Activated CD8-positive, alpha-beta T cell treated with anti-CD3 and anti-CD28 coated beads for 36 hours (primary cell): Measurements from ENCODE around the gene ZKSCAN1. TPM values are rescaled to one million over a fixed set of nuclear protein-coding genes. Genes with fewer than 3 reads are reported as not detected.
"Not testable (repeated sequence)": the region's sequence is repeated elsewhere in the genome, so short reads cannot be mapped to it uniquely, and the experiment has no call there.

ENCODE experiments used
- ATAC-seq: fragments of 200-7000 bp; cut with Tn5 transposase; one replicate; pipeline ENCODE4 v1.10.0; 2021; ENCODE audit warnings: mild to moderate bottlenecking, moderate library complexity
- CTCF ChIA-PET: fragments of 350-600 bp; sonication (Branson Sonifier 250); formaldehyde crosslinking; loops from one replicate; lab custom pipeline; 2021; ENCODE audit warnings: antibody characterized with exemption; lab: Charles Lee
- POLR2A ChIA-PET: fragments of 350-600 bp; sonication (Branson Sonifier 250); formaldehyde crosslinking; loops from one replicate; lab custom pipeline; 2021; ENCODE audit warnings: antibody characterized with exemption; lab: Charles Lee
- DNase-seq: peaks from one replicate; pipeline ENCODE4 v3.0.0-alpha.2; 2020
- H3K27ac Mint-ChIP-seq: one replicate; pipeline ENCODE4 v1.8.0; 2021; ENCODE audit warnings: mild to moderate bottlenecking, mixed read lengths
- H3K27me3 Mint-ChIP-seq: one replicate; pipeline ENCODE4 v1.8.0; 2021; ENCODE audit warnings: mixed read lengths
- H3K36me3 Mint-ChIP-seq: one replicate; pipeline ENCODE4 v1.8.0; 2021; ENCODE audit warnings: low read depth, mixed read lengths
- H3K4me1 Mint-ChIP-seq: one replicate; pipeline ENCODE4 v1.8.0; 2021; ENCODE audit warnings: low read depth, mixed read lengths
- H3K4me3 Mint-ChIP-seq: one replicate; pipeline ENCODE4 v1.8.0; 2021; ENCODE audit warnings: mild to moderate bottlenecking, moderate library complexity, mixed read lengths
- H3K9me3 Mint-ChIP-seq: one replicate; pipeline ENCODE4 v1.8.0; 2021; ENCODE audit warnings: mixed read lengths
- intact Hi-C: fragments of 100-400 bp; cut with micrococcal nuclease; formaldehyde crosslinking; loops from one replicate; pipeline ENCODE4 v1.10.0; 2022
- total RNA-seq, 2 experiments: library from RNA; stranded (reverse); gene quantifications; one replicate each; pipeline ENCODE4 v1.2.3, GENCODE V29; 2021
- TF ChIP-seq, protein P1 (sequence below): fragments of 200-600 bp; IDR thresholded peaks from one replicate; pipeline ENCODE4 v1.8.0; 2022; ENCODE audit warnings: antibody characterized with exemption, mild to moderate bottlenecking

The ZKSCAN1 gene
- total RNA-seq, 2 experiments from 2014 or later = 41.9 to 47.3 TPM

DNA sequence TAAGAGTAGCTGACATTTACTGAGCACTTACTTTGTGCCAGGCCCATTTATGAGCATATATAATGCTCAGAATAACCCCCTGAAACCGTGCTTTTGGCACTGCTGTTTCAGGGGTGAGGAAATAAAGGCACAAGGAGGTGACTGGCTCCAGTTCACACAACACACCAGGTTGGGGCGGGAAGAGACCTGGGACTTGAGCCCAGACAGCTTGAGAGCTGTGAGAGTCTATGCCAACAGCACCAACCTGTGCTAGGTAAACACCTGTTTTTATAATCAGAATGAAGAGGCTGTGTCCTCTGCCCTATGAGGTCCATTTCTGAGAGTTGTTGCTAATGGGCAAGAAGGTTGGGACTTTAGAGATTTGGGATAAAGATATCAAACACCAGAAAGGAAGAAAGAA lies 30.8 kb upstream of the ZKSCAN1 start:
- no peak overlapping the region for H3K4me3 Mint-ChIP-seq
- intact Hi-C loops = no loop called here
- TF ChIP-seq, protein P1, sequence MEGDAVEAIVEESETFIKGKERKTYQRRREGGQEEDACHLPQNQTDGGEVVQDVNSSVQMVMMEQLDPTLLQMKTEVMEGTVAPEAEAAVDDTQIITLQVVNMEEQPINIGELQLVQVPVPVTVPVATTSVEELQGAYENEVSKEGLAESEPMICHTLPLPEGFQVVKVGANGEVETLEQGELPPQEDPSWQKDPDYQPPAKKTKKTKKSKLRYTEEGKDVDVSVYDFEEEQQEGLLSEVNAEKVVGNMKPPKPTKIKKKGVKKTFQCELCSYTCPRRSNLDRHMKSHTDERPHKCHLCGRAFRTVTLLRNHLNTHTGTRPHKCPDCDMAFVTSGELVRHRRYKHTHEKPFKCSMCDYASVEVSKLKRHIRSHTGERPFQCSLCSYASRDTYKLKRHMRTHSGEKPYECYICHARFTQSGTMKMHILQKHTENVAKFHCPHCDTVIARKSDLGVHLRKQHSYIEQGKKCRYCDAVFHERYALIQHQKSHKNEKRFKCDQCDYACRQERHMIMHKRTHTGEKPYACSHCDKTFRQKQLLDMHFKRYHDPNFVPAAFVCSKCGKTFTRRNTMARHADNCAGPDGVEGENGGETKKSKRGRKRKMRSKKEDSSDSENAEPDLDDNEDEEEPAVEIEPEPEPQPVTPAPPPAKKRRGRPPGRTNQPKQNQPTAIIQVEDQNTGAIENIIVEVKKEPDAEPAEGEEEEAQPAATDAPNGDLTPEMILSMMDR = no peak
- CTCF ChIA-PET = no interaction called here
- DNase-seq = no peak
- H3K36me3 Mint-ChIP-seq = no peaks in the 10 kb centered on the region
- peaks cover 3% of the 10 kb centered on the region for H3K9me3 Mint-ChIP-seq
- POLR2A ChIA-PET = no interaction called here
- H3K27me3 Mint-ChIP-seq = peaks cover 2% of the 10 kb centered on the region
- no peak overlapping the region for H3K27ac Mint-ChIP-seq
- ATAC-seq = no peak
- peaks cover 10% of the 10 kb centered on the region for H3K4me1 Mint-ChIP-seq

- H3K4me1 Mint-ChIP-seq, intact Hi-C loops, H3K27me3 Mint-ChIP-seq, H3K36me3 Mint-ChIP-seq, DNase-seq, H3K9me3 Mint-ChIP-seq, ATAC-seq, H3K4me3 Mint-ChIP-seq, POLR2A ChIA-PET, H3K27ac Mint-ChIP-seq: not testable (repeated sequence)
- CTCF ChIA-PET = interaction anchor here (2.0 kb wide), 1 partner anchor 9 kb away, joined by 6 read pairs; no protein-coding TSS in a partner anchor
These were observed 28.1 kb upstream of the ZKSCAN1 start for GRCh38 chr7:99987306-99987705.

DNA sequence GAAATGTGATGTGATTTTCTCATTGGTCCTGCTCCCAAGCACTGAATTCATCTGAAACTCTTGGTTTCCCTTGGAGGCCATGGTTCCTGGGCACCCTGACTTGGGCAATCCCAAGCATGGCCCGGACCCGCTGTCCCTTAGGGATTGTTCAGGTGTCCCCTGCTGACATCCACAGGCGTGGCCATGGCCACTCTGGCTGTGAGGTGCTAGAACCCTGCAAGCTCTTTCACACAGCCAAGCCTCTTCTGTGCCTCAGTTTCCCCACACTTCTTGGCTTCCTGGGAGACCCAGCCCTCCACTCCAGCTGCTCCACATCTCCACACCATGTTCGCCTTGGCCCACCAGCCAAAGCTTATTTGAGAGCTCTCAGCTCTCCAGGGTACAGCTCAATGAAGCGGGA lies 27.6 kb upstream of the ZKSCAN1 start:
- no peak overlapping the region for H3K27ac Mint-ChIP-seq
- ChIA-PET CTCF (interaction anchor here (1.1 to 11.4 kb wide), 3 partner anchors 8 to 73 kb away, joined by 6 to 189 read pairs (median 8); partner anchors contain the start of gene TRIM4), POLR2A (no interaction called here)
- TF ChIP-seq, protein P1 = no peak
- ATAC-seq = no peak
- H3K9me3 Mint-ChIP-seq = no peaks in the 10 kb centered on the region
- no peaks in the 10 kb centered on the region for H3K36me3 Mint-ChIP-seq
- H3K27me3 Mint-ChIP-seq = peaks cover 4% of the 10 kb centered on the region
- no peak for DNase-seq
- intact Hi-C loops = no loop called here
- H3K4me3 Mint-ChIP-seq = no peak overlapping the region
- H3K4me1 Mint-ChIP-seq = no peaks in the 10 kb centered on the region

DNA sequence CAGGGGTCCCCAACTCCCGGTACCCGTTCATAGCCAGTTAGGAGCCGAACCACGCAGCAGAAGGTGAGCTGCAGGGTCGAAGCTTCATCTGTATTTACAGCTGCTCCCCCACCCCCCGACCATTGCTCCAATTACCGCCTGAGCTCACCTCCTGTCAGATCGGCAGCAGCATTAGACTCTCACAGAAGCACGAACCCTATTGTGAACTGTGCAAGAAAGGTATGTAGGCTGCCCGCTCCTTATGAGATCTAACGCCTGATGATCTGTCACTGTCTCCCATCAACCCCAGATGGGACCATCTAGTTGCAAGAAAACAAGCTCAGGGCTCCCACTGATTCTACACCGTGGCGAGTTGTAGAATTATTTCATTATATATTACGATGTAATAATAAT lies 24.9 kb upstream of the ZKSCAN1 start:
- intact Hi-C loops = loop anchor here (5.0 kb wide), 1 partner anchor 92 kb away; the partner anchor contains the start of gene ZNF3
- Mint-ChIP-seq H3K27ac (no peak overlapping the region), H3K36me3 (no peaks in the 10 kb centered on the region), H3K4me1 (peaks cover 3% of the 10 kb centered on the region), H3K27me3 (peaks cover 4% of the 10 kb centered on the region), H3K9me3 (no peaks in the 10 kb centered on the region), H3K4me3 (no peak overlapping the region)
- TF ChIP-seq, protein P1 = no peak
- CTCF ChIA-PET = interaction anchor here (0.6 to 11.4 kb wide), 24 partner anchors 10 to 486 kb away, joined by 3 to 189 read pairs (median 4); partner anchors contain the start of genes GJC3, TRIM4 and ZKSCAN5
- ATAC-seq (no peak), DNase-seq (no peak)
- POLR2A ChIA-PET = interaction anchor here (0.7 kb wide), 1 partner anchor 77 kb away, joined by 3 read pairs; no protein-coding TSS in a partner anchor

DNA sequence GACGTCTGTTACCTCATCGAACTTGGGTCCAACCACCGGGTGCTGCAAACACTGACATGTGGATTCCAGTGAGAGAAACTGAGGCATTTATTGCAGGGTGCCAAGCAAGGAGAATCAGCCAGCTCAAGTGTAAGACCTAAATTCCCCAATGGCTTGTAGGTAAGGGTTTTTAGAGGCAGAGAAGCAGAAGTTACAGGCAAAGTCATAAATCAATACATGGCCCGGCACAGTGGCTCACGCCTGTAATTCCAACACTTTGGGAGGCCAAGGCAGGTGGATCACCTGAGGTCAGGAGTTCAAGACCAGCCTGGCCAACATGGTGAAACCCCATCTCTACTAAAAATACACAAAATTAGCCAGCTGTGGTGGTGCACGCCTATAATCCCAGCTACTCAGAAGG lies 23.9 kb upstream of the ZKSCAN1 start:
- not testable (repeated sequence) for H3K27me3 Mint-ChIP-seq

More for the DNA sequence above, 23.9 kb upstream of the ZKSCAN1 start:
- H3K9me3 Mint-ChIP-seq, H3K4me1 Mint-ChIP-seq, H3K27ac Mint-ChIP-seq, H3K36me3 Mint-ChIP-seq, ATAC-seq, H3K4me3 Mint-ChIP-seq, DNase-seq: not testable (repeated sequence)
- ChIA-PET CTCF (interaction anchor here (0.6 to 11.4 kb wide), 16 partner anchors 8 to 361 kb away, joined by 3 to 189 read pairs (median 4); partner anchors contain the start of genes GJC3, TRIM4 and ZKSCAN1), POLR2A (interaction anchor here (1.0 kb wide), 1 partner anchor 60 kb away, joined by 3 read pairs; no protein-coding TSS in a partner anchor)
- intact Hi-C loops = loop anchor here (5.0 kb wide), 1 partner anchor 91 kb away; the partner anchor contains the start of gene ZNF3
